ENCODE results near the gene ANXA2.

DNA sequence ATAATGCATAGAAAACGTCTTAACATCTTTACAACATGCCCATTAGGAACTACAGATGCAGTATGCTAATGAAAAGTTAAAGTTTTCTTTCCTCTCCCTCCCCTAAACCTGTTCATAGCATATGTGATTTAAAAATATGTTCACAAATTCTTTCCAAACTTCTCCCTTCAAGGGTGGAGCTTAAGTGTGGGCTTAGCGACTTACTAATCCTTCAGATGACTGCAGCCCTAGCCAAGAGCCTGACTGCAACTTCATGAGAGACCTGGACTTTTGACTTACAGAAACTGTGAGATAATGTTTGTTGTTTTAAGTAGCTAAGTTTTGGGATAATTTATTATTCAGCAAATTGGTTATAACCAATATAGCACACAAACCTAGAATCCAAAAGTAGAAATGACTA lies 22.0 kb upstream of the ANXA2 start:
- TF ChIP-seq BRCA1 (IDR thresholded peaks at IDR 0.05; ENCODE audit: low read depth, low read length), result no peak
- TF ChIP-seq SMC3 (IDR thresholded peaks at IDR 0.05; ENCODE audit: borderline replicate concordance, low read length), result no peak
- TF ChIP-seq, protein P1, sequence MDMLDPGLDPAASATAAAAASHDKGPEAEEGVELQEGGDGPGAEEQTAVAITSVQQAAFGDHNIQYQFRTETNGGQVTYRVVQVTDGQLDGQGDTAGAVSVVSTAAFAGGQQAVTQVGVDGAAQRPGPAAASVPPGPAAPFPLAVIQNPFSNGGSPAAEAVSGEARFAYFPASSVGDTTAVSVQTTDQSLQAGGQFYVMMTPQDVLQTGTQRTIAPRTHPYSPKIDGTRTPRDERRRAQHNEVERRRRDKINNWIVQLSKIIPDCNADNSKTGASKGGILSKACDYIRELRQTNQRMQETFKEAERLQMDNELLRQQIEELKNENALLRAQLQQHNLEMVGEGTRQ (IDR thresholded peaks at IDR 0.05; ENCODE audit: borderline replicate concordance, low read depth, low read length), result no peak
- TF ChIP-seq CTCF (IDR thresholded peaks at IDR 0.05 in 2 of 3, conservative IDR thresholded peaks at IDR 0.05 in 1 of 3; ENCODE audit: control insufficient read depth in 2 of 3, extremely low read depth in 1 of 3, insufficient read depth in 1 of 3, low read depth in 3 of 3, low read length in 3 of 3), result no peak
- no peak for TF ChIP-seq NFIC (IDR thresholded peaks at IDR 0.05; ENCODE audit: low read depth, low read length)
- no peak for TF ChIP-seq POLR2A (IDR thresholded peaks at IDR 0.05; ENCODE audit: low read depth, low read length)
